ENCODE measurements around the gene TMEM98. TPM values are rescaled to one million over a fixed set of nuclear protein-coding genes. Genes with fewer than 3 reads are reported as not detected.

TMEM98 gene
- total and polyA plus RNA-seq, 2 of the 8 experiments (the other 6 are each of a cell fraction or from before 2014, with no cell fraction given) = 86.1 to 232 TPM

GRCh38 chr17:32954477-32954876 is 26.5 kb downstream of the TMEM98 start:
- no peak overlapping the region for H2BK5ac ChIP-seq (ENCODE audit: low read depth, low read length)
- no peak for DNase-seq (ENCODE audit: low read depth in 1 of 2, low spot score in 2 of 2)
- no peaks in the 10 kb centered on the region for H3K9me3 ChIP-seq (ENCODE audit: insufficient read depth in 2 of 2, low read depth in 1 of 2, low read length in 1 of 2)
- no peak overlapping the region for H3K27ac ChIP-seq (ENCODE audit: low read depth, low read length)
- H3K4me2 ChIP-seq (ENCODE audit: insufficient read depth in 1 of 2, low read depth in 2 of 2, low read length in 2 of 2) = no peak overlapping the region
- no peaks in the 10 kb centered on the region for H3K36me3 ChIP-seq (ENCODE audit: control insufficient read depth in 2 of 4, insufficient read depth in 4 of 4, low read length in 3 of 4)
- no peak overlapping the region for H2BK20ac ChIP-seq (ENCODE audit: low read length)
- FAIRE-seq = no peak
- H3K23ac ChIP-seq (ENCODE audit: insufficient read length) = no peak overlapping the region
- no peaks in the 10 kb centered on the region for H3K23me2 ChIP-seq (ENCODE audit: low read depth, low read length)
- H2BK120ac ChIP-seq (replicated peaks; ENCODE audit: low read depth, low read length) = no peak overlapping the region
- H4K91ac ChIP-seq (replicated peaks; ENCODE audit: insufficient read length, low read length) = no peak overlapping the region
- H3K4me3 ChIP-seq (ENCODE audit: extremely low read depth in 1 of 4, insufficient read depth in 2 of 4, low read depth in 3 of 4, low read length in 4 of 4) = no peak overlapping the region
- no peaks in the 10 kb centered on the region for H3K4me1 ChIP-seq (replicated peaks in 1 of 4; ENCODE audit: control insufficient read depth in 3 of 4, insufficient read depth in 4 of 4, low read length in 3 of 4)
- H2BK15ac ChIP-seq (ENCODE audit: low read length) = no peak overlapping the region
- no peak overlapping the region for H2AK5ac ChIP-seq (ENCODE audit: low read depth, low read length)
- WGBS, 2 experiments (ENCODE audit: extremely low coverage in 1 of 2, insufficient coverage in 1 of 2, insufficient read length in 1 of 2, insufficient replicate concordance in 2 of 2, low coverage in 1 of 2, low lambda C conversion rate in 2 of 2, missing lambda C conversion rate in 1 of 2) = 87% methylated on average over 8 of the region's 8 CpGs; no CpG with 5 or more reads in 1 of the 2 experiments
- no peaks in the 10 kb centered on the region for H4K20me1 ChIP-seq (replicated peaks in 1 of 2; ENCODE audit: control insufficient read depth in 1 of 2, insufficient read depth in 2 of 2, low read length in 2 of 2)
- no peaks in the 10 kb centered on the region for H3K79me2 ChIP-seq (ENCODE audit: control insufficient read depth in 1 of 2, insufficient read depth in 2 of 2, low read length in 2 of 2)
- no peak overlapping the region for H4K5ac ChIP-seq (ENCODE audit: insufficient read length, low read depth, low read length)
- no peak overlapping the region for H3K9ac ChIP-seq (replicated peaks in 1 of 4; ENCODE audit: extremely low read depth in 1 of 4, low read depth in 3 of 4, low read length in 3 of 4)
- no peak overlapping the region for H3K14ac ChIP-seq (ENCODE audit: insufficient read length)
- H3K27me3 ChIP-seq (replicated peaks in 1 of 4; ENCODE audit: control insufficient read depth in 3 of 4, extremely low read depth in 1 of 4, insufficient read depth in 3 of 4, low read length in 3 of 4) = no peaks in the 10 kb centered on the region
- H3K79me1 ChIP-seq (ENCODE audit: low read depth, low read length) = no peaks in the 10 kb centered on the region
- ChIA-PET CTCF (ENCODE audit: partially characterized antibody) (interaction anchor here (1.8 to 6.9 kb wide), 3 partner anchors 13 to 44 kb away, joined by 7 to 61 read pairs (median 8); no protein-coding TSS in a partner anchor), POLR2A (ENCODE audit: partially characterized antibody) (no interaction called here)
- H3K18ac ChIP-seq (ENCODE audit: extremely low read depth, low read length) = no peak overlapping the region
- TF ChIP-seq CTBP2 (IDR thresholded peaks at IDR 0.05; ENCODE audit: borderline replicate concordance, insufficient read depth, insufficient read length, low read length) = no peak
- TF ChIP-seq RXRA (IDR thresholded peaks at IDR 0.05; ENCODE audit: insufficient read depth, low read depth, low read length) = no peak
- no peak for TF ChIP-seq TAF7 (optimal IDR thresholded peaks at IDR 0.05; ENCODE audit: borderline replicate concordance, low read depth, low read length)
- TF ChIP-seq SP1 (IDR thresholded peaks at IDR 0.05; ENCODE audit: low read depth, low read length) = no peak
- no peak for TF ChIP-seq HDAC2 (IDR thresholded peaks at IDR 0.05; ENCODE audit: borderline replicate concordance in 1 of 2, low read depth in 2 of 2, low read length in 2 of 2)
- TF ChIP-seq SP2 (IDR thresholded peaks at IDR 0.05; ENCODE audit: low read length) = no peak
- no peak for TF ChIP-seq TAF1 (IDR thresholded peaks at IDR 0.05; ENCODE audit: low read depth, low read length)
- TF ChIP-seq KDM4A (IDR thresholded peaks at IDR 0.05; ENCODE audit: low read depth, low read length, severe bottlenecking) = no peak
- no peak for TF ChIP-seq ATF3 (IDR thresholded peaks at IDR 0.05; ENCODE audit: insufficient read depth, low read depth, low read length)
- no peak for TF ChIP-seq TCF12 (IDR thresholded peaks at IDR 0.05; ENCODE audit: low read depth, low read length)
- no peak for TF ChIP-seq EZH2 (IDR thresholded peaks at IDR 0.05; ENCODE audit: low read depth, low read length, severe bottlenecking)
- no peak for TF ChIP-seq ASH2L (IDR thresholded peaks at IDR 0.05; ENCODE audit: low read length)
- H3K56ac ChIP-seq (replicated peaks; ENCODE audit: insufficient read length, low read depth, low read length) = no peak overlapping the region
- H2BK12ac ChIP-seq (ENCODE audit: low read depth, low read length) = no peak overlapping the region
- no peak overlapping the region for H2AFZ ChIP-seq (ENCODE audit: low read length)
- H3K4ac ChIP-seq (replicated peaks; ENCODE audit: insufficient read length, low read depth, low read length) = no peak overlapping the region
- no peak overlapping the region for H4K8ac ChIP-seq (ENCODE audit: extremely low read depth, insufficient read depth, low read length)
